Ecto neural progenitor cell (in vitro differentiated cells): ENCODE results near the gene APBA1.

Source experiments
- DNase-seq: peaks from one replicate; pipeline ENCODE4 v3.0.0-alpha.2; 2018; ENCODE audit warnings: low spot score

APBA1 gene

DNA sequence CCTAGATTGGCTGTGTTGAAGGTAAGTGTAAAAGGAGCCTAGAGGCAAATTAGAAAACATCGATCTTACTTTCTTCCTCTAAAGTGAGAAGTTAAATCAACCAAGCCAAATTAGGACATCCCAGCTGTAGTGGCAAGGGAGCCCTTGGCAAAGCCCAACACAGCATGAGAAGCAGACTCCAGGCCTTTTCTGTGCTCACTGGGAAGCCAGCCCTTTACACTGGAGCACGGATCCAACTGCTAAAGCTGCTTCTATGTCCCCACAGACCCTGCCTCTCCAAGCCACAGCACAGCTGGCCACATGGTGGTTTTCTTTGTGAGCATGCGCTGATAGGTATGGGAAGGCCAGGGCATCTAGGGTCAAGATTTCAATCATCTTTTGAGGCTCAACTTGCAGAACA is 94.1 kb downstream of the APBA1 start:
- DNase-seq, result no peak

DNA sequence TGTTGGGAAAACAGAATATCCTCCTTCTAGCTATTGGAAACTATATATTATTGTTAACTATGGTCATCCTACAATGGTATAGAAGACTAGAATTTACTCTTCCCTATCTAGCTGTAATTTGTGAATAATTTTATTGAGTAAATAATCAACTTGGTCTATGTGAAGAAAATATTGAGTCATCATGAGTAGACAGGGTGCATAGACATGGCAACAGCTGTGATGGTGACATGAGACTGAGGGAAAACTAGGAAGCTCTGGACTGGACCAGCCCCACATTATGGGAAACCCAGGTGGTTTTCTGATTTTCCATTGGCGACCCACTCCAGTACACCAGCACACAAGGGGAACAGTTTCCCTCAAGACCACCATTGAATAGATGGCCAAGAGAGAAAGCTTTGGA is 95.0 kb downstream of the APBA1 start:
- no peak for DNase-seq

DNA sequence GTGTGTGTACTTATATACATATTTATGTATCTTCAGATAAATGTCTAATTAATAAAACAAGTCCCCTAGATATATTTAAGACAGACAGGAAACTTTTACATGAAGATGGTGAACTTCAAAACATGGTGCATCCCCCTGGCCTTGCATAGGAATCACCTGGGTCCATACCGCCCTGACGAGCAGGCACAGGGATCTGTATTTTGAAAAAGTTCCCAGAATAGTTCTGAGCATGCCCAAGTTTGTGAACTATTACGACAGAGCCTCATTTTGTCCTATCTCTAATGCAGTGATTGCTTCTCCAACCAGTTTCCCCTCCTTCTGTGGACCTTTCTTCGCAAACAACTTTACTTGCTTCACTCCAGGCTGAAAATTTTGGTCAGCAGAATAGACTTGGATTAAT is 98.1 kb downstream of the APBA1 start:
- no peak for DNase-seq

DNA sequence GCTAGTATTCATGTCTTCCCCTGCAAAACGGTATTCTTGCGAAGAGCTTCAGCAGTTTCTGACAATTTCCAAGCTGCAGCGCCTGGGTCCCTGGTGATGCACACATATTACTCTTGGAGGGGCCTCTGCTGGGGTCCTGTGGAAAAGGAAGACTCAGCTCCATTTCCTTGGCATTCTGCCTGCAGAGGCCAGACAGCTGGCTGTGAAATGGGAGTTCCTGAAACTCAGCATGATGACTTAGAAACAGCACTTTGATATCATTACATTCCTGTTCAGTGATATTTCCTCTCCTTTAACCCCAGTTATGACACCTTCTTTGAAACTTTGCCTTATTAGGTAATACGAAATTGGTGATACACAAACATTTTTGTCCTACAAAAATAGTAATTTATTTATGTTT is 98.5 kb downstream of the APBA1 start:
- DNase-seq, result no peak

DNA sequence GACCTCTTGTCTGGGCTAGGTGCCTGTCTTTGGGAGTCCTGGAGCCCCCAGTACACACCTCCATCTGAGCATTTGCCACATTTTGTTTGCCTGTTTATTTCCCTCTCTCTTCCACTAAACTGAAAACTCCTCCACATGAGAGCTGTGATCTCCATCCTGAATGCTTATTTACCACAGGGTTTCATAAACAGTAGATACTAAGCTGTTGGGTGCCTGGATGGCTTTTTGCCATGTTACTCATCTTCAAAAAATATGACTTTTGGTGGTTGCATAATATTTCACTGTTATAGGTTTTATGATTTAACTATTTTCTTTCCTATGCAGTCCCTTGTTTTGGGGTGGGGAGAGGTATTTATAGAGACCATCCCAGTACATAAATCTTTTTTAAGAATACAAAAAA is 99.6 kb downstream of the APBA1 start:
- DNase-seq, result no peak

DNA sequence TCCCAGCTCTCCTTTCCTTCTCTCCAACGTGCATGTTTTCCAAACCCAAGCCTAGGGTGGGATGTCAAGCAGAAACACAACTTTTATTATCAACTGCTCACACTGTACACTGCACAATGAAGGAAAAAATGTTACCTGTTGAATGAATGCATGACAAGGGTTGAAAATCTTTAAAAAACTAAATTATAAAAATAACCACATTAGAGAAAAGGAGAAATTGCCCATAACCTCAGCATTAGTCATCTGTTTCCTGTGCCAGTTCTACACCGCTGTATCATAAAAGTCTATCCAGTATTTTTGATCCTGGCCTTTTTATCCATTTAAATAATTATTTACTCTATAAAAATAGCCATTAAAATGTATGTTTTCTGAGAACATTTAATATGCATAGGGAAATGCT is 101.1 kb downstream of the APBA1 start:
- no peak for DNase-seq

DNA sequence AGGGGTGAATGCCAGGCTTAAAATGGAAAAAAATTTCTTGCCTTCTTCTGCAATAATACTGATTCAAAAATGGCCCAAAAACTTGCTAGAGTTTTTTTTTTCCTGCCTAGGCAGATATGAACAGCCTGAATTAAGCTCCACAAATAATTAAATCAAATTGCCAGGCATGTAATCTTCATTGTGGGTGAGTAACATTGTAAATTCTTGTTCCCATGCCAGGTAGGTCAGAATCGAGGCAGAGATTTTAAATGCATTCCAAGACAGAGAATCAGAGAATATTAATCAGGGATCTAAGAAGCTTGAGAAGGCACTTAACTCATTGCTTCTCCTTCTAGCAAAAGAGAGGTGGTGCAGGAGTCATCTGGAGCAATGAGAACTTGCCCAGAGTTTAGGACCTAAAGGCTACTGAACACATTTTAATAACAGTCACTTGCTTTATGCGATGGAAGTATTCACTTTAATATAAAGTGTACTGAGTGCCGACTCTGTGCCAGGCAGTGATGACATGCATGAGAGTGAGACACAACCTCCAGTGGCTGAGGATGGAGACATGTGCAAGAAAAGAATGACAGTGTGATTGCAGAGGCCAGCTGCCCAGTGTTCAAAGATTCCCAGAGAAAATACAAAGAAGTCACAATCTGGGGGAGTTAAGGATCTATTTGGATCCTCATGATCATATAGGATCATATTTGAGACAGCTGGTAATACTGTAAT is 102.3 kb downstream of the APBA1 start:
- no peak for DNase-seq

DNA sequence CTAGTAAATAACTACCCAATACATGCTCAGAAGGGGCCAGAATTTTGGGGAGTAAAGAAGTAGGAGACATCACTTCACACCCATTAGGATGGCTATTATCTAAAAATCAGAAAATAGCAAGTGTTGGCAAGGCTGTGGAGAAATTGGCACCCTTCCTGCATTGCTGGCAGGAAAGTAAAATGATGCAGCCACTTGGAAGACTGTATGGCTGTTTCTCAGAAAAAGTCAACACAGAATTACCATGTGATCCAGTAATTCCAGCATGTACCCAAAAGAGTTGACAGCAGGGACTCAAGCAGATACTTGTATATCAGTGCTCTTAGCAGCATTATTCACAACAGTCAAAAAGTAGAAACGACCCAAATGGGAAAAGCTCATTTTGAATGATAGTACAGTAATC is 107.6 kb downstream of the APBA1 start:
- no peak for DNase-seq

DNA sequence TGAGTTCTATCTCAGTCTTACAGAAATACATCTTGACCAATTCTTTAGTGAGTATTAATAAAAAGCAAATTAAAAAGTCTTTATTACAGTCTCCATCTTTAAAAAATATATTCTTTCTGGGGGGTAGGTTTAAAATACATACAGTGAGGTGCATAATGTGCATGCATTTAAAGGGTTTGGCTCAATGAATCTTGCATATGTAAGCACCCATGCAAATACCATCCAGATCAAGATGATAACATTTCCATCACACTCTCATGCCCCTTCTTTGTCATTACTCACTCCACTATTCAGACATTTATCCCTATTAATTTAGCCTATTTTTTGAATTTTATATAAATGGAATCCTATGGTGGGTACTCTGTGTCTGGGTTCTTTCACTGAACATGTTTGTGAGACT is 113.0 kb downstream of the APBA1 start:
- no peak for DNase-seq

DNA sequence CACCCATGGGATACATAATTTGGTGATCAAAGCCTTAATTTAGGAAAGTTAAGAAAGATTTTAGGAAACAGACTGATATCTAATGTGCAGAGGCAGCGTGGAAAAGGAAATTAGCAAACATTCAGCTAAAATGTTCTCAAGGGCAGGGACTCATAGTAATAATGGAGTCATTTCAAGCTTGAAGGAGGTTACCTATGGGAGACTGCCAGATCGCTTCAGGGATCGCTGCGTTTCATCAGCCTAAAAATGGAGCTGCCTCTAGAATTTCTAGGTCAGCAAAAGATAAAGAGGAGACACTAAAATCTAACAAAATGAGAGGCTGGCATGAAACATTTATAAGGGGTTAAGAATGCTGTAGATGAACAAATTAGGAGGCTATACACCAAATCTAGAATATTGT is 115.5 kb downstream of the APBA1 start:
- DNase-seq, result no peak

DNA sequence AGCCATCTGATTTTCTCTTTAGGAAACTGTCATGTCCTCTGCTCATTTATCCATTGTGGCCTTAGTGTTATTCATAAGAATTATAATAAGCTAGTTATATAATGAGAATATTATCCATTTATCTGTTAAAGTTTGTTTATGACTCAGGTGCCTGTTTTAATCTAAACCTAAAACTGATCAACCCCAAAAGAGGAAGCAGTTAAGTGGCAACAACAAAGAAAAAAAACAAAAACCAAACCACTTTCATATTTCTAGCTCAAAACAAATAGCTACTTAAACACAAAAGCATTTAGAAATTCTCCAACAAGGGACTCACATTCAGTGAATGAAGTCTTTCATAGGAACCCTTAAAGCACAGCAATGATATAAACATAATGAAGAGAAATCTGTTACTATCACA is 116.4 kb downstream of the APBA1 start:
- DNase-seq, result no peak

DNA sequence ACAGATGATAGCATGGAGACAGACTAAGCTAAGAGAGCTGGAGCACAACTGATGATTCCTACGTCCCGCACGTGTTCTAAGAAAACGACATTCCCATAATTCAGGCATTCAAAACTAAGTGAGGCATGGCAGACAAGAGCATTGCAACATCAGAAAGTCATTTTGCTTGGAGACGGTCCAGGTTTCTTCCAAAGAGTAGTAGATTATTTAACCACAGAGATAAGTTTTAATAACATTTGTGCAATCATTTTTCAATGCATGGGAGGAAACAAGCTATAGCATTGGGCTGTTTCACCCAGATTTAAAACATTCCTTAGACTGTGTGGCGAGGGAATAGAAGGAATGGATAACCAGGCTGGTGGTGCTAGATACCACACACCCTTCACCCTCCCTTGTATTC is 117.2 kb downstream of the APBA1 start:
- no peak for DNase-seq

DNA sequence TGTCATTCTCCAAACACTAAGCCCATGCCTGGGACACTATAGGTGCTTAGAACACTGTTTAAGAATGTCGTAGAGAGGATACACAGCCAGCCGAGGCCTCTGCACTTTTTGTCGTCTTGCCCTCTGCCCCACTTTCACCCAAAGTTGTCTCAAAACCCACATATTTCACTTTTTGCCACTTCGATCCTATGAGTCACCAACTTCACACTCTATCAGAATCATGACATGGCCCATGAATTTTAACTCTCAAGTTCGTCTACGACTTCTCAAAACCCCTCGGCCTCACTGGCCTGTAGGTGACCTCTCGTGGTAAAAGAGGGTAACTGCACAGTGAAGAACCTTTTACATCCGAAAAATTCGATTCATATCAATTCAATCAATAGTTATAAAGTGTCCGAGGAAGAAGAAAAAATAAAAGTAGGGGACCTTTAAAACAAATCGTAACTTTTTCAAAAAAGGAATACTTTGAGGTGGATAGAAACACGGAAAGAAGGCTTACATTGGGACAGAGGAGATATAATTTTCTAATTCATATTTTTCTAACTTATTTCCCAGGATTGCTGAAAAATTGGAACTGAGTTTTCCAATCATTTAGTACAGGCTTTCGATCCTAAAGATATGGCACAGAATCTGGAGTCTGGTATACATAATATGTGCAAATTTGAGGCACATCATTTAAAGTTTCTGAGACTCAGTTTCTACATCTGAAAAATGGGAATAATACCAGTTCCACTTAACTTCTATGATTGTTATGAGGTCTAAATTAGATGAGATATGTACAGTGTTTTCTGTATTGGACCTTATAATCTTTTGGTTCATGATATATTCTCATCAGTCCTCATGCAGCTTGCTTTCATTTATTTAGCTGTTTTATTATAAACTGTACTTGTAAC is 122.6 kb downstream of the APBA1 start:
- DNase-seq, result no peak

DNA sequence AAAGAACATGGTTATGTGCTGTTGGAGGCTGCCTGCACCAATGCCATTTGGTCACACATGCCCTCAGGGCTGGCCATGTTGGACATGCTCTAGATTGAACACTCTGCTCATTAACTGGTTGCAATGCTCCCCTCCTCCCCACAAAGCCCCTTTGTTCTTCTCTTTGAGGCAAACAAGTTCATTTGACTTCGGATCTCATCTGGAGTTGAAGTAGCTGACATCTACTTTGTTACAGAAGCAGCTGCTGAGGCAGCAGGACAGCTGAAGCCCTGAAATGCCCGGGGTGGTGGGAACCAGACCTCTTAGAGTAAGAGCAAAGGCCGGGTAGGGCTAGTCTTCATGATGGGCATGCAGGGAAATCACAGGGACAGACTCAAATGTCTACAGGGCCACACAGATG is 123.5 kb downstream of the APBA1 start:
- no peak for DNase-seq

DNA sequence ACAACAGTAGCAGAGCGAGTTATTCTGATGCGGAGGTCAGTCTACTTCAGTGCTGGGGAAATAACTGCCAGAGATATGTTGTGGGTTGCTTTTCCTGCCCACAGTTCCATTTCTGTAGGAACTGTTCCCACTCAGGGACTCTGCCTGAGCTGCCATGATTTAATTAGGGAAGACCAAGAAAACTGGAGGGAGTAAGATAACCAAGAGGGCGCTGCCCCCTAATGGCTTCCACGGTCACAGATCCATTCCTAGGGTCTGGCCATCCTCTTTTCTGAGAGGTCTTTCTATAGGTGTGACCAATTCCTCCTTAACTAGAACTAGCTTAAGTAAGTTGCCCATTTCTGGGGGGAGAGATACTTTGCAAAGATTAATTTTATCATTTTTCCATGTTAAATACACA is 125.9 kb downstream of the APBA1 start:
- peak; percentile 57 for DNase-seq

DNA sequence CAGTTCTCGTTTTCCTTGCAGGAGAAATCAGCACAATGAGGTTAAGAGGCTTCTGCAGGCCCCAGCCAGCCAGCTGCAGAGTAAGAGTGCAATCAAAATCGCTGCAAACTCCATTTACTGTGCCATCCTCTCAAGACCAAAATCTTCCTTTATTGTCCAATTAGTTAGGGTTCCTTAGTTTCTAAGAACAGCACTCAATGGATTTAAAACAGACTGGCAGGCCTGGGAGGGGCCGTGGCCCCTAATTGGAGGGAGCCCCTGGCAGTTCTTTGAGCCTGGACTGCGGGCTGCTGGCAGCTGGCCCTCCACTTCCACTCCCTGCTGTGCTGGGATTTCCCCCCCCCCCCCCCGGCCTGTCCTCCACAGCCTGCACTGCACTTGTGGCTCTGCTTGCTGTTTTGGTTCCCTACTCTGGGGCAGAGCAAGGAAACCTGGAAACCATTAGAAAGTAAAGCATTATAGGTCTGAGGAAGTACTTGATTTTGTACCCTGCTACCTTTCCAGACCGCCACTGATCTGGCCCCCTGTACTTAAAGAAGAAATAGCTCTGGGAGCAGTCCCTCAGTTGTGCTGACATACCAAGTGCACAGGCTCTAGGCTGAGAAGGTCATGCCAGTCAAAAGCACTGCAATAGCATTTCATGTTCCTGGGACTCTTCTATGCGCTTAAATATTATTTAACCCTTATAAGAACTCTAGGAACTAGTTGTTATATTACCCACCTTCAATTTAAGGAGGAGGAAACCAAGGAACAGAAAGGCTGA is 129.0 kb downstream of the APBA1 start:
- peak; percentile 88 for DNase-seq

DNA sequence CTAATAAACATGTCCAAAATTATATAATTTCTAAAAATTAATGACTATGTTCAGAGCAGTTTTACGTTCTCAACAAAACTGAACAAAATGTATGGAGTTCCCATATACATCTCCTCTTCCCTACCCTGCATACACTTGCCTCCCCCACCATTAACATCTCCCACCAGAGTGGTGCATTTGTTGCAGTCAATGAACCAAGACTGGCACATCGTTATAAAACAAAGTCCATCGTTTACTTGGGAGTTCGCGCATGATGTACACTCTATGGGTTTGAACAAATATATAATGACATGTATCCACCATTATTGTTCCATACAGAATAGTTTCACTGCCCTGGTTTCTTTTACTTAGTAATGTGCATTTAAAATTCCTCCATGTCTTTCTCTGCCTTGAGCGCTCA is 130.1 kb downstream of the APBA1 start:
- no peak for DNase-seq

DNA sequence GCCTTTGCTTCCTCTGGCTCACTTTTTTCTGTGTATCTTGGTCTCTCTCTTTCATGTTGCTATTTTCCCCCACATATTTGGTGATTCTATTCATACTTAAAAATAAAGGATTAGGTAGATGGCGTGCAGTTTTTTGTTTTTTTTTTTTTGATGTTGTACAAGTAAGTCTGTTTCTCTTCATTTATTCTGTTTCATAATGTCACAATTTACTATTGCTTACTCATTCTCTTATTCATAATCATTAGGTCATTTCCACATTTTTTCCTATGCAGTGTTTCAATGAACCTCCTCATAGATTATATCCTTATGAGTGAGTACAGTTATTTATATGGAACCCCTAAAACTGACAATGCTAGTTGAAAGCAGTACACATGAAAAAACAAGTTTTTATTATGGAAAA is 136.3 kb downstream of the APBA1 start:
- no peak for DNase-seq

DNA sequence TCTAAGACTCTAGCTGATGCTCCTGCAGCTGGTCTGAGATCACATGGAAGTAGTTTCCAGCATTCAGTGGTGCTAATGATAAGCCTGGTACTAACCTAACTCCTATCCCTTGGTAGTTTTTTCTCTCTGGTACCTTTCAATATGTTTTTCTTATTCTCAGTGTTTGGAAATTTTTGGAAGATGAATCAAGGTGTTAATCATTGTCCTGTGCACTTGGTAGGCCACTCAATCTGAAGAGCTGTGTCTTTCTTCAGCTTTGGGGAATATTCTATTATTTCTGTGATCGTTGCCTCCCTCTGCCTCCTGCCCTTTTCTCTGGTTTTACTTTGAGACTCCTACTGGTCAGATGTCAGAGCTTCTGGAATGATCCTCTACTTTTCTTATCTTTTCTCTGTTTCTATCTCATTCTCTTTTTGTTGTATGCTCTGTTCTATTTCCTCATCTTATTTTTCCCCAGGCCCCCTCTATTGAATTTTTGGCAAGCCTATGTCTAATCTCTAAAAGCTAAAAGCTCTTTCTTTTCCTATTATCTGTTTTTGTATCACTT is 136.8 kb downstream of the APBA1 start:
- DNase-seq, result no peak

DNA sequence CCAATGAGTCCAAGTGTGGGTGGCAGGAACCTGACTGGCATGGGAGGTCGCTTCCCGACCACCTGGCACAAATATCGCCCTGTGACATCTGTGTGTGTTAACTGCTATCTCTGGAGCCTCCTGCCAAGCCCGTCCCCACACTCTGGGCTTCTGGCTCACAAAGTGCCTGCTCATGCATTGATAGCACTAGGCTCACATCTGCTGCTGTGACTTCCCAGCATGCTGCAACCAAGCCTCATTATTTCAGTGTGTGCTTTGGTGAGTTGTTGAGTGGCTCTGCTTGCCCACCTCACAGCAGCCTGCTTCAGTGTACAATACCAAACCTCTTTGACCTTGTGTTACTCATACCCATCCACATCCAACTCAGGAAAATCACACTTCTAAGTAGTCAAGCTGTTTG is 139.8 kb downstream of the APBA1 start:
- no peak for DNase-seq

DNA sequence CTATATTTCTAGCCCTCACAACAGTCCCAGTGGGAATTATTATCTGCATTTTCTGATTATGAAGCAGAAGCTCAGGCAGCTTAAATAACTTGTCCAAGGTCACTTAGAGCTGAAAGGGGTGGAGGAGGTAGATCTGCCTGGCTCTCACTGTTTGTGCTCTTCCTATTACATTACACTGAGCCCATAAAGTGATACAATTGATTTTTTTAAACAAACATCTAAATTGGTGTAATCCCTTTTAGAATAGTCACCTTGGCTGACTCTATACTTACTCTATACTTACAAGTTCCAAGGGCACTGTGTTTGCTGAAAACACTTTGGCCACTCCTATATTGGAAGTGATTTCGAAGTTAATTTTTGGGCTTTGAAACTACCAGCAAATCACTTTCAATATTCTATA is 144.7 kb downstream of the APBA1 start:
- DNase-seq, result no peak

DNA sequence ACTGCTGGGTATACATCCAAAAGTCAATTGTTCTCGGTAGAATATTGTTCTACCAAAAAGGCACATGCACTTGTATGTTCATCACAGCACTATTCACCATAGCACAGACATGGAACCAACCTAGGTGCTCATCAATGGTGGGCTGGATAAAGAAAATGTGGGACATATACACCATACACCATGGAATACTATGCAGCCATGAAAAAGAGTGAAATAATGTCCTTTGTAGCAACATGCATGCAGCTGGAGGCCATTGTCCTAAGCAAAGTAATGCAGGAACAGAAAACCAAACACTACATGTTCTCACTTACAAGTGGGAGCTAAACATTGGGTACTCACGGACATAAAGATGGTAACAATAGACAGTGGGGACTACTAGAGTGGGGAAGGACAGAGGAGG is 145.5 kb downstream of the APBA1 start:
- no peak for DNase-seq
